Lower leg skin (tissue), 4 donors: Measurements from ENCODE around the gene KRT2. TPM values are rescaled to one million over a fixed set of nuclear protein-coding genes. Genes with fewer than 3 reads are reported as not detected.

ENCODE experiments used
- DNase-seq, 2 donors: peaks; one replicate each; pipeline ENCODE4 v3.0.0-alpha.2; 2019; ENCODE audit warnings: low spot score in 2 of 2
- H3K4me3 ChIP-seq: fragments of 200-600 bp; sonication (generic); 2 replicates; pipeline ENCODE4 v1.5.1; 2017; ENCODE audit warnings: mild to moderate bottlenecking, low read depth; ENCODE audit not compliant: poor library complexity, severe bottlenecking
- POLR2A ChIP-seq, 2 donors: fragments of 450-650 bp; IDR thresholded peaks; one replicate each; pipeline ENCODE4 v1.6.1; 2016 to 2017; ENCODE audit warnings: antibody characterized with exemption in 2 of 2, mild to moderate bottlenecking in 1 of 2, moderate library complexity in 1 of 2
- WGBS, 2 donors: methylation state at CpG; one replicate each; pipeline ENCODE4 v1.1.5; 2018; 5-methylcytosine and 5-hydroxymethylcytosine counted together
- intact Hi-C: fragments of 100-400 bp; cut with DNase I; formaldehyde crosslinking; loops from one replicate; pipeline ENCODE4 v1.15.0; 2023; ENCODE audit warnings: low total_unique reads
- total RNA-seq, 4 donors: library from RNA; depleted of rRNA; stranded (reverse); fragments of >200 nt; gene quantifications; one replicate each; pipeline ENCODE4 v1.1.0, GENCODE V29; 2016
- TF ChIP-seq, protein P1 (sequence below), 3 donors: fragments of 450-650 bp; IDR thresholded peaks; one replicate each; pipeline ENCODE4 v1.5.1; 2016; ENCODE audit warnings: antibody characterized with exemption in 3 of 3, mild to moderate bottlenecking in 3 of 3, moderate library complexity in 2 of 3

KRT2 gene
- total RNA-seq, 4 donors from 2014 or later = 1,166 to 2,212 (median 1,643) TPM

DNA sequence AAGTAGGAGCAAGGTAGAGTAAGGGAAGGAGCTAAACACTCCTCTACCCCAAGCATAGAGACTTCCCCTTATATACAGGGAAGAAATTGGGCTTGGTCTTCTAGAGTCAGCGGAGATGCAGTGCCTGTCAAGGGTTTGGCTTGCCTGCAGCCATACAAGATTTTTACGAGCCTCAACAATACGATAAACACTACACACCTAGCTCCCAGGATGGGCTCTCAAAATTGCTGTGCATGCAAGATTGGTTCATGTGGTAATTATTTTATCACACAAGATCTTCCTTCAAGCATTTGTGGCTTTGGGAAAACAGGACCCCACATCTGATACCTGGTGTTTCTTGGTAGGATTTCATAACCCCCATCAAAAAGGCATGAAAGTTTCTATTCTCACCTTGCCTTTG is 28.4 kb upstream of the KRT2 start, which contains the start of gene KRT1:
TSS of gene KRT1 (minus strand) at position 45 of the 400 bp plus-strand sequence. CDS start 59 bp downstream, outside the sequence.
- H3K4me3 ChIP-seq = no peak within 1 kb of the TSS
- 59 to 61% methylated on average over 3 of the region's 3 CpGs for WGBS, 2 donors
- intact Hi-C loops = loop anchor here (10.0 kb wide), 1 partner anchor 184 kb away; no protein-coding TSS in a partner anchor
- DNase-seq = no peak
- TF ChIP-seq, protein P1, sequence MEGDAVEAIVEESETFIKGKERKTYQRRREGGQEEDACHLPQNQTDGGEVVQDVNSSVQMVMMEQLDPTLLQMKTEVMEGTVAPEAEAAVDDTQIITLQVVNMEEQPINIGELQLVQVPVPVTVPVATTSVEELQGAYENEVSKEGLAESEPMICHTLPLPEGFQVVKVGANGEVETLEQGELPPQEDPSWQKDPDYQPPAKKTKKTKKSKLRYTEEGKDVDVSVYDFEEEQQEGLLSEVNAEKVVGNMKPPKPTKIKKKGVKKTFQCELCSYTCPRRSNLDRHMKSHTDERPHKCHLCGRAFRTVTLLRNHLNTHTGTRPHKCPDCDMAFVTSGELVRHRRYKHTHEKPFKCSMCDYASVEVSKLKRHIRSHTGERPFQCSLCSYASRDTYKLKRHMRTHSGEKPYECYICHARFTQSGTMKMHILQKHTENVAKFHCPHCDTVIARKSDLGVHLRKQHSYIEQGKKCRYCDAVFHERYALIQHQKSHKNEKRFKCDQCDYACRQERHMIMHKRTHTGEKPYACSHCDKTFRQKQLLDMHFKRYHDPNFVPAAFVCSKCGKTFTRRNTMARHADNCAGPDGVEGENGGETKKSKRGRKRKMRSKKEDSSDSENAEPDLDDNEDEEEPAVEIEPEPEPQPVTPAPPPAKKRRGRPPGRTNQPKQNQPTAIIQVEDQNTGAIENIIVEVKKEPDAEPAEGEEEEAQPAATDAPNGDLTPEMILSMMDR (IDR thresholded peaks at IDR 0.05) = no peak

DNA sequence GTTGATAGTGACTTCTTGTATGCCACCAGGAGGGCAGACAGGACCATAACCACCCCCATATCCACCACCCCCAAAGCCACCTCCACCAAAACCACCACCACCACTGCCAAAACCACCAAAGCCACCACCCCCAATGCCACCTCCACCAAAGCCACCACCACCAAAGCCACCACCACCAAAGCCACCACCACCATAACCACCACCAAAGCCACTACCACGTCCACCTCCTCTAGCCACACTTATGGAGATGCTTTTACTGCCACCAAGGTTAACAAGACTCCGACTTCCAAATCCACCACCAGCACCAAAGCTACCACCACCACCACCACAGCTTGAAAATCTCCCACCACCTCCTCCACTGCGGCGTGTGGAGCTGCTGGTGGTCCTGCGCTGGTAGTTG is 27.9 kb upstream of the KRT2 start:
- intact Hi-C loops = loop anchor here (10.0 kb wide), 1 partner anchor 185 kb away; no protein-coding TSS in a partner anchor
- no peak for TF ChIP-seq POLR2A (IDR thresholded peaks at IDR 0.05)
- TF ChIP-seq, protein P1 (IDR thresholded peaks at IDR 0.05) = no peak
- 87 to 98% methylated on average over 5 of the region's 5 CpGs for WGBS, 2 donors
- no peak for DNase-seq
- H3K4me3 ChIP-seq = no peak overlapping the region

DNA sequence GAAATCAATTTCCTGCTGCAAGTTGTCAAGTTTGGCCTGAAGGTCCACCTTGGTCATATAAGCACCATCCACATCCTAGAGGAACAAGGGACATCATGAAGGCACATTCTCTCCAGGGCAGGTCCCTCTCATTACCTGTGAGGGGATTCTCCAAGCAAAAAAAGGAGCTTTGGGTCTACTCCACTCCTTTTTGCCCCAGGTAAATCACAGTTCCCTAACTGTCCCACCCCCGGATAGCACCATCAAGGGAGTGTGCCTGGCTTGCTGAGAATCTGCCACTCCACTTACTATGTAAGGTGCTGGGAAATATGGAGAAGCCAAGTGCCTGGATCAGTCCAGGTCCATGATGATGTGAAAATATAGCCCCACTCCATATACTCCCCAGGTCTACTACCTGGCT is 25.7 kb upstream of the KRT2 start:
- H3K4me3 ChIP-seq = peak overlapping the region; percentile 7
- intact Hi-C loops = no loop called here
- 73 to 76% methylated on average over 1 of the region's 1 CpG for WGBS, 2 donors
- no peak for TF ChIP-seq POLR2A (IDR thresholded peaks at IDR 0.05)
- TF ChIP-seq, protein P1 (IDR thresholded peaks at IDR 0.05) = no peak
- no peak for DNase-seq

DNA sequence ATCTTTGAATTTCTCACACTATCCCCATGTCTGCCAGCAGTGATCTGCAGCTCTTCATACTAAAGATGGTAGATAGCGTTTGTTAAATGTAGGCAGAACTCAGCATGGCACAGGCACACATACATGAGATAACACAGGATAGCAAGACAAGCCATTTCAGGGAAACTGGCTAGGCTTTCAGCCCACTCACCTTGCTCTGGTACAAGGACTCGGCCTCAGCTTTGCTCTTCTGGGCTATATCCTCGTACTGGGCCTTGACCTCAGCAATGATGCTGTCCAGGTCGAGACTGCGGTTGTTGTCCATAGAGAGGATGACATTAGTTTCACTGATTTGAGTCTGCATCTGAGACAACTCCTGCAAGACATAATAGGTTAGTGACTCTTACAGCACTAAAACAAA is 25.1 kb upstream of the KRT2 start:
- 85 to 88% methylated on average over 5 of the region's 5 CpGs for WGBS, 2 donors
- intact Hi-C loops = no loop called here
- H3K4me3 ChIP-seq = no peak overlapping the region
- TF ChIP-seq POLR2A (IDR thresholded peaks at IDR 0.05) = no peak
- TF ChIP-seq, protein P1 (IDR thresholded peaks at IDR 0.05) = no peak
- no peak for DNase-seq

DNA sequence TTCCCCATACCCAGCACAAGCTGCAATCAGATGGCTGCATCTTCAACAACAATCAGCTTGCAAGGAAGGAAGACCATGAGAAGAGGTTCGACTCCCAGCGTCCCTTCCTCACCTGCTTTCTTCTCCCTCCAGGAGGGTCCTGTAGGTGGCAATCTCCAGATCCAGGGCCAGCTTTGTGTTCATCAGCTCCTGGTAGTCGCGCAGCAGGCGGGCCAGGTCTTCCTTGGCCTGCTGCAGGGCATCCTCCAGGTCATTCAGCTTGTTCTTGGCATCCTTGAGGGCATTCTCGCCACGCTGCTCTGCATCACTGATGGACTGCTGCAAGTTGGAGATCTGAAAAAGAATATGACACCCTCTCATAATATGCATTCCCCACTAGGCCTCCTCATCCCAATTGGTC is 24.2 kb upstream of the KRT2 start:
- intact Hi-C loops = no loop called here
- TF ChIP-seq, protein P1 (IDR thresholded peaks at IDR 0.05) = no peak
- TF ChIP-seq POLR2A (IDR thresholded peaks at IDR 0.05) = no peak
- no peak for DNase-seq
- no peak overlapping the region for H3K4me3 ChIP-seq
- 88 to 92% methylated on average over 7 of the region's 7 CpGs for WGBS, 2 donors

DNA sequence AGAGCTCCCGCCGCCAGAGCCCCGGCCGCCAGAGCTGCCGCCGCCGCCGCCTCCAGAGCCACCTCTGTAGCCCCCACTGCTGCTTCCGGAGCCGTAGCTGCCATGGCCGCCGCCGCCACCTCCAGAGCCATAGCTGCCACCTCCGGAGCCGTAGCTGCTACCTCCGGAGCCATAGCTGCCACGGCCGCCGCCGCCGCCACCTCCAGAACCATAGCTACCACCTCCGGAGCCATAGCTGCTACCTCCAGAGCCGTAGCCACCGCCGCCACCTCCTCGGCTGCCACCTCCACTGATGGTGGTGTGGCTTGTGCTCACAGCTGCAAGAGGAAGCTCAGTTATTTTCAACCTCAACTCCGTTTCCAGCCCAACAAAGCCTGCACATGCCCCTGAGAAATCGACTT is 23.3 kb upstream of the KRT2 start:
- TF ChIP-seq, protein P1 (IDR thresholded peaks at IDR 0.05) = no peak
- TF ChIP-seq POLR2A (IDR thresholded peaks at IDR 0.05) = no peak
- intact Hi-C loops = no loop called here
- no peak for DNase-seq
- no peak overlapping the region for H3K4me3 ChIP-seq
- 95% methylated on average over 23 to 28 of the region's 28 CpGs for WGBS, 2 donors
